ENCODE data around the gene MTARC2. TPM values are rescaled to one million over a fixed set of nuclear protein-coding genes. Genes with fewer than 3 reads are reported as not detected.
A peak's percentile ranks its signal among the peaks of the same experiment; 100 is the strongest.

MTARC2 gene
- total and polyA plus RNA-seq, 2 of the 13 experiments (the other 11 are each of a cell fraction or from before 2014, with no cell fraction given): 8.5 to 10.1 TPM

DNA sequence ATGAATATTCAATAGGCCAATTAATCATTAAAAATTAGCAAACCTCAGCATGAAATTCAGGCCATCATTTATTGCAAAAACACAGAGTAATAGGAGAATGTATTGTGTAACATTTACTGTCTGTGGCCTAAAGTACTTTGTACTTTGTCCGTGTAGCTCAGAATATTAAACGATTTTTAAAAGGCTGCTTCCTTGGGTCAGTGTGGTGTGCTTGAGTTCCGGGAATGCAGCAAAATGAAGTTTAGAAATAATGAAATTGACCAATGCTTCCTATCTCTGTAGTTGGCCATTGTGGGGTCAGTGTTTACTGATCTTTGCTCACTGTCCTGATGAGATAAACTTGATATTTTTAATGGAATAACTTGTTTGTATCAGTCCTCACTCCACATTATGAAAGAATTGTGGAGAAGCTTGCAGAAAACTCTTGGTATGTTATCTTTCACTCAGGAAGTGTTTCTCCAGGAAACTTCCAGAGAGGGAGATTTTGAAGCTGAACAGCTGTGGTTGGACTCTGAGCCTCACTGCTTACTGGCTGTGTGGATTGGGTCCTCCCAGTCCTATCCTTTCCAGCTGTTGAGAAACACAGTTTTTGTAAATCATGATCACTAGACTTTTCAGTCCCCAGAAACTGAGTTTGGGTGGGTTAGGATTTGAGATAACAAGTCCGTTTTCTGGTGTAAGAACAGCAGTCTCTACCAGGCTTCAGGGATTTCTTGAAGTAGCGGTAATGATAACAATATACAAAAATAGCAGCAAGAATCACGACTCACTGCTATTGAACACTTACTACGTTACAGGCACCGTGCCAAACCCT lies 19.4 kb downstream of the MTARC2 start (continued):
- TF ChIP-seq, protein P1, sequence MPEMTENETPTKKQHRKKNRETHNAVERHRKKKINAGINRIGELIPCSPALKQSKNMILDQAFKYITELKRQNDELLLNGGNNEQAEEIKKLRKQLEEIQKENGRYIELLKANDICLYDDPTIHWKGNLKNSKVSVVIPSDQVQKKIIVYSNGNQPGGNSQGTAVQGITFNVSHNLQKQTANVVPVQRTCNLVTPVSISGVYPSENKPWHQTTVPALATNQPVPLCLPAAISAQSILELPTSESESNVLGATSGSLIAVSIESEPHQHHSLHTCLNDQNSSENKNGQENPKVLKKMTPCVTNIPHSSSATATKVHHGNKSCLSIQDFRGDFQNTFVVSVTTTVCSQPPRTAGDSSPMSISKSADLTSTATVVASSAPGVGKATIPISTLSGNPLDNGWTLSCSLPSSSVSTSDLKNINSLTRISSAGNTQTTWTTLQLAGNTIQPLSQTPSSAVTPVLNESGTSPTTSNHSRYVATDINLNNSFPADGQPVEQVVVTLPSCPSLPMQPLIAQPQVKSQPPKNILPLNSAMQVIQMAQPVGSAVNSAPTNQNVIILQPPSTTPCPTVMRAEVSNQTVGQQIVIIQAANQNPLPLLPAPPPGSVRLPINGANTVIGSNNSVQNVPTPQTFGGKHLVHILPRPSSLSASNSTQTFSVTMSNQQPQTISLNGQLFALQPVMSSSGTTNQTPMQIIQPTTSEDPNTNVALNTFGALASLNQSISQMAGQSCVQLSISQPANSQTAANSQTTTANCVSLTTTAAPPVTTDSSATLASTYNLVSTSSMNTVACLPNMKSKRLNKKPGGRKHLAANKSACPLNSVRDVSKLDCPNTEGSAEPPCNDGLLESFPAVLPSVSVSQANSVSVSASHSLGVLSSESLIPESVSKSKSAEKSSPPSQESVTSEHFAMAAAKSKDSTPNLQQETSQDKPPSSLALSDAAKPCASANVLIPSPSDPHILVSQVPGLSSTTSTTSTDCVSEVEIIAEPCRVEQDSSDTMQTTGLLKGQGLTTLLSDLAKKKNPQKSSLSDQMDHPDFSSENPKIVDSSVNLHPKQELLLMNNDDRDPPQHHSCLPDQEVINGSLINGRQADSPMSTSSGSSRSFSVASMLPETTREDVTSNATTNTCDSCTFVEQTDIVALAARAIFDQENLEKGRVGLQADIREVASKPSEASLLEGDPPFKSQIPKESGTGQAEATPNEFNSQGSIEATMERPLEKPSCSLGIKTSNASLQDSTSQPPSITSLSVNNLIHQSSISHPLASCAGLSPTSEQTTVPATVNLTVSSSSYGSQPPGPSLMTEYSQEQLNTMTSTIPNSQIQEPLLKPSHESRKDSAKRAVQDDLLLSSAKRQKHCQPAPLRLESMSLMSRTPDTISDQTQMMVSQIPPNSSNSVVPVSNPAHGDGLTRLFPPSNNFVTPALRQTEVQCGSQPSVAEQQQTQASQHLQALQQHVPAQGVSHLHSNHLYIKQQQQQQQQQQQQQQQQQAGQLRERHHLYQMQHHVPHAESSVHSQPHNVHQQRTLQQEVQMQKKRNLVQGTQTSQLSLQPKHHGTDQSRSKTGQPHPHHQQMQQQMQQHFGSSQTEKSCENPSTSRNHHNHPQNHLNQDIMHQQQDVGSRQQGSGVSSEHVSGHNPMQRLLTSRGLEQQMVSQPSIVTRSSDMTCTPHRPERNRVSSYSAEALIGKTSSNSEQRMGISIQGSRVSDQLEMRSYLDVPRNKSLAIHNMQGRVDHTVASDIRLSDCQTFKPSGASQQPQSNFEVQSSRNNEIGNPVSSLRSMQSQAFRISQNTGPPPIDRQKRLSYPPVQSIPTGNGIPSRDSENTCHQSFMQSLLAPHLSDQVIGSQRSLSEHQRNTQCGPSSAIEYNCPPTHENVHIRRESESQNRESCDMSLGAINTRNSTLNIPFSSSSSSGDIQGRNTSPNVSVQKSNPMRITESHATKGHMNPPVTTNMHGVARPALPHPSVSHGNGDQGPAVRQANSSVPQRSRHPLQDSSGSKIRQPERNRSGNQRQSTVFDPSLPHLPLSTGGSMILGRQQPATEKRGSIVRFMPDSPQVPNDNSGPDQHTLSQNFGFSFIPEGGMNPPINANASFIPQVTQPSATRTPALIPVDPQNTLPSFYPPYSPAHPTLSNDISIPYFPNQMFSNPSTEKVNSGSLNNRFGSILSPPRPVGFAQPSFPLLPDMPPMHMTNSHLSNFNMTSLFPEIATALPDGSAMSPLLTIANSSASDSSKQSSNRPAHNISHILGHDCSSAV (CRISPR knock-in tag; IDR thresholded peaks at IDR 0.05; ENCODE audit: borderline replicate concordance): no peak
- TF ChIP-seq MAFK (conservative IDR thresholded peaks at IDR 0.05 in 1 of 2, IDR thresholded peaks at IDR 0.05 in 1 of 2; ENCODE audit: low read length in 2 of 2) (peak; percentile 82 to 85), SAP130 (CRISPR knock-in tag; IDR thresholded peaks at IDR 0.05; ENCODE audit: low read depth) (peak; percentile 62), NFKBIZ (CRISPR knock-in tag; IDR thresholded peaks at IDR 0.05) (0 out of 2 replicates have a peak, but pooled peaks have one; percentile 31), ZNF232 (CRISPR knock-in tag; IDR thresholded peaks at IDR 0.05; ENCODE audit: borderline replicate concordance) (0 out of 2 replicates have a peak, but pooled peaks have one; percentile 21), ZNF33A (CRISPR knock-in tag; IDR thresholded peaks at IDR 0.05; ENCODE audit: borderline replicate concordance) (peak; percentile 40; the same call in 1 of the 2 replicates), TAF1 (CRISPR knock-in tag; IDR thresholded peaks at IDR 0.05) (0 out of 2 replicates have a peak, but pooled peaks have one; percentile 28), ZSCAN31 (CRISPR knock-in tag; IDR thresholded peaks at IDR 0.05; ENCODE audit: low read depth) (0 out of 2 replicates have a peak, but pooled peaks have one; percentile 27), TEAD3 (CRISPR knock-in tag; optimal IDR thresholded peaks at IDR 0.05; ENCODE audit: borderline replicate concordance) (peak; percentile 10), FOSL2 (CRISPR knock-in tag; IDR thresholded peaks at IDR 0.05) (peak; percentile 19; the same call in 1 of the 2 replicates), CREM (IDR thresholded peaks at IDR 0.05) (peak; percentile 24; the same call in 1 of the 2 replicates), CREM (CRISPR knock-in tag; IDR thresholded peaks at IDR 0.05) (no peak), GATAD2A (CRISPR knock-in tag; IDR thresholded peaks at IDR 0.05) (peak; percentile 89), ZSCAN25 (CRISPR knock-in tag; IDR thresholded peaks at IDR 0.05) (no peak), NR2F6 (IDR thresholded peaks at IDR 0.05) (no peak; the same call in 1 of the 2 replicates), NR2F6 (CRISPR knock-in tag; IDR thresholded peaks at IDR 0.05) (peak; percentile 37; the same call in 1 of the 2 replicates), ATF7 (IDR thresholded peaks at IDR 0.05) (no peak), ATF7 (CRISPR knock-in tag; IDR thresholded peaks at IDR 0.05) (no peak)
- TF ChIP-seq, protein P2, sequence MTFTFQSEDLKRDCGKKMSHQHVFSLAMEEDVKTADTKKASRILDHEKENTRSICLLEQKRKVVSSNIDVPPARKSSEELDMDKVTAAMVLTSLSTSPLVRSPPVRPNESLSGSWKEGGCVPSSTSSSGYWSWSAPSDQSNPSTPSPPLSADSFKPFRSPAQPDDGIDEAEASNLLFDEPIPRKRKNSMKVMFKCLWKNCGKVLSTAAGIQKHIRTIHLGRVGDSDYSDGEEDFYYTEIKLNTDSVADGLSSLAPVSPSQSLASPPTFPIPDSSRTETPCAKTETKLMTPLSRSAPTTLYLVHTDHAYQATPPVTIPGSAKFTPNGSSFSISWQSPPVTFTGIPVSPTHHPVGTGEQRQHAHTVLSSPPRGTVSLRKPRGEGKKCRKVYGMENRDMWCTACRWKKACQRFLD (CRISPR knock-in tag; IDR thresholded peaks at IDR 0.05; ENCODE audit: borderline replicate concordance): no peak
- TF ChIP-seq, protein P3, sequence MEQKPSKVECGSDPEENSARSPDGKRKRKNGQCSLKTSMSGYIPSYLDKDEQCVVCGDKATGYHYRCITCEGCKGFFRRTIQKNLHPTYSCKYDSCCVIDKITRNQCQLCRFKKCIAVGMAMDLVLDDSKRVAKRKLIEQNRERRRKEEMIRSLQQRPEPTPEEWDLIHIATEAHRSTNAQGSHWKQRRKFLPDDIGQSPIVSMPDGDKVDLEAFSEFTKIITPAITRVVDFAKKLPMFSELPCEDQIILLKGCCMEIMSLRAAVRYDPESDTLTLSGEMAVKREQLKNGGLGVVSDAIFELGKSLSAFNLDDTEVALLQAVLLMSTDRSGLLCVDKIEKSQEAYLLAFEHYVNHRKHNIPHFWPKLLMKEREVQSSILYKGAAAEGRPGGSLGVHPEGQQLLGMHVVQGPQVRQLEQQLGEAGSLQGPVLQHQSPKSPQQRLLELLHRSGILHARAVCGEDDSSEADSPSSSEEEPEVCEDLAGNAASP (CRISPR knock-in tag; IDR thresholded peaks at IDR 0.05; ENCODE audit: borderline replicate concordance): peak; percentile 27; the same call in 1 of the 2 replicates

All from HepG2 (cell line).